Neural progenitor cell (in vitro differentiated cells): ENCODE measurements around the gene RRAS. TPM values are rescaled to one million over a fixed set of nuclear protein-coding genes. Genes with fewer than 3 reads are reported as not detected.

ENCODE experiments used
- DNase-seq: peaks from one replicate; pipeline ENCODE4 v3.0.0-alpha.2; 2016; ENCODE audit warnings: low spot score
- H2AFZ ChIP-seq: fragments of 200-600 bp; sonication (generic); replicated peaks from 2 replicates; pipeline ENCODE4 v1.6.1; 2016; ENCODE audit warnings: antibody characterized with exemption
- H3F3A ChIP-seq: fragments of 200-600 bp; sonication (generic); 2 replicates; pipeline ENCODE4 v1.6.1; 2016; ENCODE audit warnings: antibody characterized with exemption, low read depth
- H3K27ac ChIP-seq: fragments of 200-600 bp; sonication (generic); 2 replicates; pipeline ENCODE4 v1.5.1; 2016; ENCODE audit warnings: mild to moderate bottlenecking
- H3K27me3 ChIP-seq: fragments of 200-600 bp; sonication (generic); 2 replicates; pipeline ENCODE4 v1.6.1; 2016; ENCODE audit warnings: mild to moderate bottlenecking, moderate library complexity
- H3K36me3 ChIP-seq: fragments of 200-600 bp; sonication (generic); 2 replicates; pipeline ENCODE4 v1.5.1; 2016
- H3K4me1 ChIP-seq: fragments of 200-600 bp; sonication (generic); 2 replicates; pipeline ENCODE4 v1.6.1; 2016; ENCODE audit warnings: mixed run types
- H3K4me2 ChIP-seq: fragments of 200-600 bp; sonication (generic); 2 replicates; pipeline ENCODE4 v1.6.1; 2016
- H3K4me3 ChIP-seq: fragments of 200-600 bp; sonication (generic); 2 replicates; pipeline ENCODE4 v1.5.1; 2016
- H3K79me2 ChIP-seq: fragments of 200-600 bp; sonication (generic); 2 replicates; pipeline ENCODE4 v1.6.1; 2016; ENCODE audit warnings: low read depth
- H3K9ac ChIP-seq: fragments of 200-600 bp; sonication (generic); 2 replicates; pipeline ENCODE4 v1.6.1; 2016
- H3K9me3 ChIP-seq: fragments of 200-600 bp; sonication (generic); 2 replicates; pipeline ENCODE4 v1.5.1; 2016; ENCODE audit warnings: low read depth
- H4K20me1 ChIP-seq: fragments of 200-600 bp; sonication (generic); 2 replicates; pipeline ENCODE4 v1.6.1; 2016; ENCODE audit warnings: low read depth
- H3K27ac Mint-ChIP-seq: 3 replicates; pipeline ENCODE4 v1.8.0; 2021; ENCODE audit warnings: mixed read lengths
- H3K27me3 Mint-ChIP-seq: 2 replicates; pipeline ENCODE4 v1.8.0; 2022; ENCODE audit warnings: low read depth, mild to moderate bottlenecking, inconsistent platforms, moderate library complexity, mixed read lengths; ENCODE audit not compliant: insufficient read depth
- H3K36me3 Mint-ChIP-seq: 3 replicates; pipeline ENCODE4 v1.8.0; 2021; ENCODE audit warnings: mixed read lengths
- H3K4me1 Mint-ChIP-seq: 3 replicates; pipeline ENCODE4 v1.8.0; 2021; ENCODE audit warnings: mixed read lengths
- H3K4me3 Mint-ChIP-seq: 3 replicates; pipeline ENCODE4 v1.8.0; 2021; ENCODE audit warnings: mild to moderate bottlenecking, moderate library complexity, mixed read lengths
- H3K9me3 Mint-ChIP-seq: 3 replicates; pipeline ENCODE4 v1.8.0; 2020; ENCODE audit warnings: mixed read lengths
- EZH2 ChIP-seq: fragments of 200-600 bp; sonication (generic); IDR thresholded peaks from 2 replicates; pipeline ENCODE4 v1.6.1; 2017; ENCODE audit warnings: antibody characterized with exemption, mild to moderate bottlenecking, moderate library complexity
- EZH2phosphoT487 ChIP-seq: fragments of 200-600 bp; sonication (generic); IDR thresholded peaks from 2 replicates; pipeline ENCODE4 v1.6.1; 2017; ENCODE audit warnings: antibody characterized with exemption
- total RNA-seq: library from RNA; depleted of rRNA; stranded (reverse); fragments of >200 nt; gene quantifications from 2 replicates; pipeline ENCODE4 v1.2.3, GENCODE V29; 2015; ENCODE audit warnings: low replicate concordance
- TF ChIP-seq, protein P1 (sequence below): fragments of 200-600 bp; sonication (generic); IDR thresholded peaks from 2 replicates; pipeline ENCODE4 v1.5.1; 2017; ENCODE audit warnings: antibody characterized with exemption, mild to moderate bottlenecking

RRAS gene
- total RNA-seq, 1 donor from 2014 or later = 9.6 TPM

DNA sequence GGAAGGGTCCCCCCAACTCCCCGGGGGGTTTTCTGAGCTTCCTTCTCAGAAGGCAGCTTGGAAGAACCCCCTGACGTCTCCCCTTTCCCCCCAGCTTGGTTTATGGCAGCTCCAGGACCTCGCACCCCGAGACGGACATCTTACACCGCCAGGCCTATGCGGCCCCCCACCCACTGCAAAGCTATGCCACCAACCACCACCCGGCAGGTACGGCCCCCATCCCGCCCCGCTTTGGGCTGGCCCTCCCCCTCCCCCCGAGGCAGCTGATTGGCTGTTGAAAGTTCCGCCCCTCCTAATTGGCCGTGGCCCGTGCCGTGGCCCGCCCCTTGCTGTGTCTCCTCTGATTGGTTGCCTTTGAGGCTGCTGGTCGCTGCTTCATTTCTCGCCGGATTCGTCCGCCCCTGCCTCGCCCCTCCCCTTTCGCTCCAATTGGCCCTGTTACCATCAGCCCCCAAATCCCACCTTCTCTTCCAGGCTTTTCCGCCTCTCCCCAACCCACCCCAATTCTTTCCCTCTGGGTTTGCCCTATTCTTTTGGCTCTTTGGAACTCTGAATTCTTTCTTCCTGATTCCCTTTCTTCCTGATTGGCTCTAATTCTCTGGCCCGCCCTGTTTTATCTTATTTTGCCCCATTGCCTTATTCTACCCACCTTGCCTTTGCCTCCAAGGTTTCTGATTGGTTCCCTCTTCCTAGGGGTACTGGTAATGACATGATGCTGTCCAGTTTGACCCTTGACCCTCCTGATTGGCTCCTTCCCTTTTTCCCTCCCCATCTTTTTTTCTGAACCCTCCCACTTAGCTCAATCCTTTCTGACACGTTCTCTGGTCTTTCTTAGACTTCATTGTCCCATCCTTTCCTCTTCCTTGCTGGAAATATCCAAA lies 46.5 kb downstream of the RRAS start:
- peaks cover 19% of the 10 kb centered on the region for H3K4me1 Mint-ChIP-seq
- H3K27ac ChIP-seq = no peak overlapping the region
- H3K9me3 ChIP-seq = no peaks in the 10 kb centered on the region
- TF ChIP-seq, protein P1, sequence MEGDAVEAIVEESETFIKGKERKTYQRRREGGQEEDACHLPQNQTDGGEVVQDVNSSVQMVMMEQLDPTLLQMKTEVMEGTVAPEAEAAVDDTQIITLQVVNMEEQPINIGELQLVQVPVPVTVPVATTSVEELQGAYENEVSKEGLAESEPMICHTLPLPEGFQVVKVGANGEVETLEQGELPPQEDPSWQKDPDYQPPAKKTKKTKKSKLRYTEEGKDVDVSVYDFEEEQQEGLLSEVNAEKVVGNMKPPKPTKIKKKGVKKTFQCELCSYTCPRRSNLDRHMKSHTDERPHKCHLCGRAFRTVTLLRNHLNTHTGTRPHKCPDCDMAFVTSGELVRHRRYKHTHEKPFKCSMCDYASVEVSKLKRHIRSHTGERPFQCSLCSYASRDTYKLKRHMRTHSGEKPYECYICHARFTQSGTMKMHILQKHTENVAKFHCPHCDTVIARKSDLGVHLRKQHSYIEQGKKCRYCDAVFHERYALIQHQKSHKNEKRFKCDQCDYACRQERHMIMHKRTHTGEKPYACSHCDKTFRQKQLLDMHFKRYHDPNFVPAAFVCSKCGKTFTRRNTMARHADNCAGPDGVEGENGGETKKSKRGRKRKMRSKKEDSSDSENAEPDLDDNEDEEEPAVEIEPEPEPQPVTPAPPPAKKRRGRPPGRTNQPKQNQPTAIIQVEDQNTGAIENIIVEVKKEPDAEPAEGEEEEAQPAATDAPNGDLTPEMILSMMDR = no peak
- no peak for TF ChIP-seq EZH2
- no peak for TF ChIP-seq EZH2phosphoT487
- H3F3A ChIP-seq = peaks cover 43% of the 10 kb centered on the region
- H3K9ac ChIP-seq = no peak overlapping the region
- peak; percentile 97 for DNase-seq
- peak overlapping the region; percentile 87 for H3K4me3 ChIP-seq
- no peaks in the 10 kb centered on the region for H3K9me3 Mint-ChIP-seq
- H3K27me3 ChIP-seq = no peaks in the 10 kb centered on the region
- H4K20me1 ChIP-seq = peaks cover 56% of the 10 kb centered on the region
- H3K4me1 ChIP-seq = peaks cover 6% of the 10 kb centered on the region
- peak overlapping the region; percentile 98 for H3K4me2 ChIP-seq
- H3K27ac Mint-ChIP-seq = peak overlapping the region; percentile 2
- H2AFZ ChIP-seq = no peak overlapping the region
- H3K27me3 Mint-ChIP-seq = peaks cover 2% of the 10 kb centered on the region
- H3K79me2 ChIP-seq = peaks cover 68% of the 10 kb centered on the region
- H3K36me3 ChIP-seq = no peaks in the 10 kb centered on the region
- H3K36me3 Mint-ChIP-seq = peaks cover 8% of the 10 kb centered on the region
- H3K4me3 Mint-ChIP-seq = peak overlapping the region; percentile 90

- peak overlapping the region; percentile 90 for H3K4me3 Mint-ChIP-seq
- H4K20me1 ChIP-seq = peaks cover 49% of the 10 kb centered on the region
- no peaks in the 10 kb centered on the region for H3K36me3 ChIP-seq
- peaks cover 6% of the 10 kb centered on the region for H3K4me1 ChIP-seq
- H3K4me3 ChIP-seq = peak overlapping the region; percentile 87
- H3K27me3 ChIP-seq = no peaks in the 10 kb centered on the region
- H3K27me3 Mint-ChIP-seq = peaks cover 7% of the 10 kb centered on the region
- H3K9ac ChIP-seq = peak overlapping the region; percentile 68
- no peaks in the 10 kb centered on the region for H3K9me3 Mint-ChIP-seq
- peaks cover 61% of the 10 kb centered on the region for H3K79me2 ChIP-seq
- peak overlapping the region; percentile 29 for H3K27ac Mint-ChIP-seq
- TF ChIP-seq EZH2 = no peak
- H3K4me2 ChIP-seq = peak overlapping the region; percentile 98
- peaks cover 43% of the 10 kb centered on the region for H3F3A ChIP-seq
- peak; percentile 67 for DNase-seq
- no peak overlapping the region for H3K27ac ChIP-seq
- H3K9me3 ChIP-seq = no peaks in the 10 kb centered on the region
- peaks cover 19% of the 10 kb centered on the region for H3K4me1 Mint-ChIP-seq
- H3K36me3 Mint-ChIP-seq = peaks cover 5% of the 10 kb centered on the region
- no peak overlapping the region for H2AFZ ChIP-seq
These were observed 47.3 kb downstream of the RRAS start for GRCh38 chr19:49592486-49593232.

- Histone ChIP-seq H4K20me1 (peaks cover 44% of the 10 kb centered on the region), H3K27me3 (no peaks in the 10 kb centered on the region), H3K4me3 (peak overlapping the region; percentile 87), H3K9me3 (no peaks in the 10 kb centered on the region), H3K9ac (peak overlapping the region; percentile 68), H3K36me3 (no peaks in the 10 kb centered on the region), H3K27ac (peak overlapping the region; percentile 86), H3K4me2 (peak overlapping the region; percentile 98), H3K79me2 (peaks cover 53% of the 10 kb centered on the region), H3F3A (peaks cover 43% of the 10 kb centered on the region), H2AFZ (no peak overlapping the region), H3K4me1 (peaks cover 6% of the 10 kb centered on the region)
- Mint-ChIP-seq H3K9me3 (no peaks in the 10 kb centered on the region), H3K36me3 (peaks cover 5% of the 10 kb centered on the region), H3K27me3 (peaks cover 7% of the 10 kb centered on the region), H3K27ac (no peak overlapping the region), H3K4me1 (peaks cover 19% of the 10 kb centered on the region), H3K4me3 (peak overlapping the region; percentile 90)
- DNase-seq = peak; percentile 71
- no peak for TF ChIP-seq EZH2phosphoT487
- TF ChIP-seq, protein P1 = no peak
- TF ChIP-seq EZH2 = no peak
These were observed 48.0 kb downstream of the RRAS start for GRCh38 chr19:49591731-49592485.
